ENCODE results near the gene IL15RA. TPM values are rescaled to one million over a fixed set of nuclear protein-coding genes. Genes with fewer than 3 reads are reported as not detected.

IL15RA gene
- 19.2 and 19.8 TPM in 2 replicates for total RNA-seq

GRCh38 chr10:5977471-5978229, at the start of gene IL15RA:
Gene IL15RA, minus strand, starts transcription at chr10:5977543. Its CDS starts 51 bp downstream, at chr10:5977492.
- Mint-ChIP-seq H3K9me3 (no peaks in the 10 kb centered on the region), H3K27ac (peak within 1 kb of the TSS; percentile 95), H3K36me3 (ENCODE audit: low read depth) (peaks cover 15% of the 10 kb centered on the region), H3K27me3 (ENCODE audit: low read depth) (peaks cover 5% of the 10 kb centered on the region), H3K4me1 (ENCODE audit: low read depth) (peaks cover 20% of the 10 kb centered on the region), H3K4me3 (ENCODE audit: low read depth) (peak within 1 kb of the TSS; percentile 95)
- peak; percentile 88 for DNase-seq (ENCODE audit: low spot score)
- intact Hi-C loops (cut with micrococcal nuclease): loop anchor here (2.0 to 5.0 kb wide), 4 partner anchors 33 to 165 kb away; partner anchors contain the start of genes FBH1 and GDI2

GRCh38 chr10:6025683-6026255, 48.4 kb upstream of the IL15RA start:
- Mint-ChIP-seq H3K27ac (peak overlapping the region; percentile 25), H3K36me3 (ENCODE audit: low read depth) (peaks cover 95% of the 10 kb centered on the region), H3K9me3 (peaks cover 10% of the 10 kb centered on the region), H3K4me1 (ENCODE audit: low read depth) (peaks cover 42% of the 10 kb centered on the region), H3K4me3 (ENCODE audit: low read depth) (no peak overlapping the region), H3K27me3 (ENCODE audit: low read depth) (no peaks in the 10 kb centered on the region)
- intact Hi-C loops (cut with micrococcal nuclease): no loop called here
- no peak for DNase-seq (ENCODE audit: low spot score)

- no peaks in the 10 kb centered on the region for H3K27me3 Mint-ChIP-seq (ENCODE audit: low read depth)
- DNase-seq (ENCODE audit: low spot score): no peak
- H3K4me3 Mint-ChIP-seq (ENCODE audit: low read depth): no peak overlapping the region
- H3K4me1 Mint-ChIP-seq (ENCODE audit: low read depth): peaks cover 38% of the 10 kb centered on the region
- intact Hi-C loops (cut with micrococcal nuclease): no loop called here
- peaks cover 96% of the 10 kb centered on the region for H3K36me3 Mint-ChIP-seq (ENCODE audit: low read depth)
- H3K27ac Mint-ChIP-seq: peak overlapping the region; percentile 12
- H3K9me3 Mint-ChIP-seq: no peaks in the 10 kb centered on the region
Observed at GRCh38 chr10:6024334-6024682, 47.0 kb upstream of the IL15RA start.

GRCh38 chr10:6023661-6024333, 46.5 kb upstream of the IL15RA start:
- Mint-ChIP-seq H3K4me1 (ENCODE audit: low read depth) (peaks cover 43% of the 10 kb centered on the region), H3K27ac (no peak overlapping the region), H3K9me3 (no peaks in the 10 kb centered on the region), H3K27me3 (ENCODE audit: low read depth) (no peaks in the 10 kb centered on the region), H3K4me3 (ENCODE audit: low read depth) (no peak overlapping the region), H3K36me3 (ENCODE audit: low read depth) (peaks cover 98% of the 10 kb centered on the region)
- intact Hi-C loops (cut with micrococcal nuclease): no loop called here
- DNase-seq (ENCODE audit: low spot score): no peak

- Mint-ChIP-seq H3K4me1 (ENCODE audit: low read depth) (peaks cover 42% of the 10 kb centered on the region), H3K4me3 (ENCODE audit: low read depth) (no peak overlapping the region), H3K9me3 (no peaks in the 10 kb centered on the region)
Observed at GRCh38 chr10:6022660-6023059, 45.3 kb upstream of the IL15RA start.

GRCh38 chr10:6020826-6021225, 43.5 kb upstream of the IL15RA start:
- no peaks in the 10 kb centered on the region for H3K9me3 Mint-ChIP-seq
- no peak overlapping the region for H3K4me3 Mint-ChIP-seq (ENCODE audit: low read depth)
- peak overlapping the region; percentile 55 for H3K27ac Mint-ChIP-seq
- H3K27me3 Mint-ChIP-seq (ENCODE audit: low read depth): no peaks in the 10 kb centered on the region
- intact Hi-C loops (cut with micrococcal nuclease): no loop called here
- H3K4me1 Mint-ChIP-seq (ENCODE audit: low read depth): peaks cover 38% of the 10 kb centered on the region
- H3K36me3 Mint-ChIP-seq (ENCODE audit: low read depth): peaks cover 97% of the 10 kb centered on the region
- no peak for DNase-seq (ENCODE audit: low spot score)

More at GRCh38 chr10:6022660-6023059, 45.3 kb upstream of the IL15RA start:
- H3K27me3 Mint-ChIP-seq (ENCODE audit: low read depth): no peaks in the 10 kb centered on the region
- H3K36me3 Mint-ChIP-seq (ENCODE audit: low read depth): peaks cover 97% of the 10 kb centered on the region
- peak overlapping the region; percentile 12 for H3K27ac Mint-ChIP-seq
- DNase-seq (ENCODE audit: low spot score): no peak
- intact Hi-C loops (cut with micrococcal nuclease): no loop called here

- no peak overlapping the region for H3K27ac Mint-ChIP-seq
- peaks cover 42% of the 10 kb centered on the region for H3K4me1 Mint-ChIP-seq (ENCODE audit: low read depth)
- DNase-seq (ENCODE audit: low spot score): no peak
- no peaks in the 10 kb centered on the region for H3K9me3 Mint-ChIP-seq
- intact Hi-C loops (cut with micrococcal nuclease): no loop called here
- no peaks in the 10 kb centered on the region for H3K27me3 Mint-ChIP-seq (ENCODE audit: low read depth)
- H3K4me3 Mint-ChIP-seq (ENCODE audit: low read depth): no peak overlapping the region
- peaks cover 97% of the 10 kb centered on the region for H3K36me3 Mint-ChIP-seq (ENCODE audit: low read depth)
Observed at GRCh38 chr10:6019796-6020195, 42.5 kb upstream of the IL15RA start.

- H3K4me1 Mint-ChIP-seq (ENCODE audit: low read depth): peaks cover 48% of the 10 kb centered on the region
Observed at GRCh38 chr10:6019010-6019782, 41.9 kb upstream of the IL15RA start.

GRCh38 chr10:6018422-6018821, 41.1 kb upstream of the IL15RA start:
- Mint-ChIP-seq H3K4me3 (ENCODE audit: low read depth) (no peak overlapping the region), H3K4me1 (ENCODE audit: low read depth) (peaks cover 52% of the 10 kb centered on the region)

More at GRCh38 chr10:6019010-6019782, 41.9 kb upstream of the IL15RA start:
- H3K27me3 Mint-ChIP-seq (ENCODE audit: low read depth): no peaks in the 10 kb centered on the region
- no peak overlapping the region for H3K4me3 Mint-ChIP-seq (ENCODE audit: low read depth)
- peaks cover 97% of the 10 kb centered on the region for H3K36me3 Mint-ChIP-seq (ENCODE audit: low read depth)
- no peak for DNase-seq (ENCODE audit: low spot score)
- H3K9me3 Mint-ChIP-seq: no peaks in the 10 kb centered on the region
- peak overlapping the region; percentile 52 for H3K27ac Mint-ChIP-seq
- intact Hi-C loops (cut with micrococcal nuclease): no loop called here

GRCh38 chr10:6017781-6018354, 40.5 kb upstream of the IL15RA start:
- no peaks in the 10 kb centered on the region for H3K9me3 Mint-ChIP-seq
- DNase-seq (ENCODE audit: low spot score): no peak
- peaks cover 96% of the 10 kb centered on the region for H3K36me3 Mint-ChIP-seq (ENCODE audit: low read depth)
- H3K4me1 Mint-ChIP-seq (ENCODE audit: low read depth): peaks cover 55% of the 10 kb centered on the region
- intact Hi-C loops (cut with micrococcal nuclease): no loop called here
- H3K27ac Mint-ChIP-seq: peak overlapping the region; percentile 26
- no peaks in the 10 kb centered on the region for H3K27me3 Mint-ChIP-seq (ENCODE audit: low read depth)
- H3K4me3 Mint-ChIP-seq (ENCODE audit: low read depth): no peak overlapping the region

More at GRCh38 chr10:6018422-6018821, 41.1 kb upstream of the IL15RA start:
- intact Hi-C loops (cut with micrococcal nuclease): no loop called here
- Mint-ChIP-seq H3K36me3 (ENCODE audit: low read depth) (peaks cover 97% of the 10 kb centered on the region), H3K27ac (peak overlapping the region; percentile 52), H3K9me3 (no peaks in the 10 kb centered on the region), H3K27me3 (ENCODE audit: low read depth) (no peaks in the 10 kb centered on the region)
- no peak for DNase-seq (ENCODE audit: low spot score)

GRCh38 chr10:6014241-6014761, 37.0 kb upstream of the IL15RA start:
- H3K27me3 Mint-ChIP-seq (ENCODE audit: low read depth): no peaks in the 10 kb centered on the region
- H3K9me3 Mint-ChIP-seq: peaks cover under 1% of the 10 kb centered on the region
- intact Hi-C loops (cut with micrococcal nuclease): loop anchor here (2.0 kb wide), 1 partner anchor 74 kb away; the partner anchor contains the start of gene RBM17
- H3K27ac Mint-ChIP-seq: peak overlapping the region; percentile 34
- DNase-seq (ENCODE audit: low spot score): peak; percentile 46
- no peak overlapping the region for H3K4me3 Mint-ChIP-seq (ENCODE audit: low read depth)
- H3K4me1 Mint-ChIP-seq (ENCODE audit: low read depth): peaks cover 60% of the 10 kb centered on the region
- peaks cover 82% of the 10 kb centered on the region for H3K36me3 Mint-ChIP-seq (ENCODE audit: low read depth)

All from activated T-helper 2 cell treated with anti-CD3 and anti-CD28 coated beads, Interferon-gamma antibody, Interleukin-2, Interleukin-4, amounts not matched to agents 10 μg/mL and 5 μg/mL and 100 μg/mL, durations not matched to agents 14 hours and 24 hours and 36 hours (primary cell).